K562 (cell line): ENCODE data around the gene PLEKHG4B. TPM values are rescaled to one million over a fixed set of nuclear protein-coding genes. Genes with fewer than 3 reads are reported as not detected.

Experiments used
- ATAC-seq: fragments of 200-7000 bp; cut with Tn5 transposase; 3 replicates; pipeline ENCODE4 v1.9.1; 2020; ENCODE audit warnings: moderate library complexity
- BruUV-seq: library from RNA; stranded (reverse); fragments of 400-500 nt; replicated peaks from 2 replicates; lab custom pipeline; 2021; lab: Mats Ljungman, UMichigan
- CTCF ChIA-PET: fragments of 300-600 bp; formaldehyde crosslinking; extraction: SDS; loops from one replicate; lab custom pipeline; 2021; ENCODE audit warnings: low intra/inter-chr PET ratio; lab: Yijun Ruan, JAX
- POLR2A ChIA-PET: fragments of 300-600, 350-650 bp; sonication (Branson Sonifier 250); formaldehyde crosslinking; extraction: SDS; loops from one replicate; lab custom pipeline; 2021; ENCODE audit warnings: antibody characterized with exemption, inconsistent platforms; lab: Yijun Ruan, JAX
- DNase-seq, 4 experiments: peaks; one replicate each; pipeline versions ENCODE4 v3.0.0 to v3.0.0-alpha.2; 2011 to 2018; ENCODE audit warnings: low spot score in 3 of 4, mixed read lengths in 3 of 4; ENCODE audit errors: extremely low read depth in 1 of 4
- FAIRE-seq: peaks from 2 replicates; lab custom pipeline; 2011; peaks lifted over from hg19 to GRCh38; lab: Jason Lieb, UNC
- H2AFZ ChIP-seq: 2 replicates; pipeline ENCODE4 v1.6.0; 2011; ENCODE audit warnings: low read depth, low read length, control low read depth, inconsistent platforms
- H3K27ac ChIP-seq: fragments of 200-600 bp; 3 replicates; pipeline ENCODE4 v1.8.0; 2011; ENCODE audit warnings: low read depth, mild to moderate bottlenecking, control low read depth, inconsistent platforms, low read length, moderate library complexity, mixed read lengths; ENCODE audit errors: extremely low read depth
- H3K27me3 ChIP-seq, 2 experiments: fragments of 300-600 bp in 1 of 2; 2 replicates in 1 of 2; 3 replicates in 1 of 2; pipeline versions ENCODE4 v1.6.0 to v1.8.0; 2011; ENCODE audit warnings: inconsistent platforms in 2 of 2, low read length in 2 of 2, mild to moderate bottlenecking in 1 of 2, mixed read lengths in 1 of 2, moderate library complexity in 1 of 2; ENCODE audit not compliant: control insufficient read depth in 2 of 2, insufficient read depth in 2 of 2
- H3K36me3 ChIP-seq: fragments of 300-600 bp; 3 replicates; pipeline ENCODE4 v1.8.0; 2011; ENCODE audit warnings: mild to moderate bottlenecking, low read length, inconsistent platforms; ENCODE audit not compliant: control insufficient read depth, insufficient read depth
- H3K4me1 ChIP-seq, 2 experiments: fragments of 200-600 bp in 1 of 2; replicated peaks in 1 of 2; 2 replicates in 1 of 2; 3 replicates in 1 of 2; pipeline versions ENCODE4 v1.5.1 to v1.8.0; 2011; ENCODE audit warnings: inconsistent platforms in 2 of 2, low read length in 2 of 2, mild to moderate bottlenecking in 1 of 2, mixed read lengths in 1 of 2, moderate library complexity in 1 of 2; ENCODE audit not compliant: control insufficient read depth in 2 of 2, insufficient read depth in 2 of 2
- H3K4me2 ChIP-seq: 2 replicates; pipeline ENCODE4 v1.6.1; 2011; ENCODE audit warnings: low read length, control low read depth, inconsistent platforms, mixed read lengths; ENCODE audit not compliant: insufficient read depth
- H3K4me3 ChIP-seq: fragments of 200-600 bp; sonication (generic), shearing (Covaris generic); 2 replicates; pipeline ENCODE4 v1.5.1; 2016; ENCODE audit warnings: control low read depth, inconsistent platforms
- H3K79me2 ChIP-seq: fragments of 200-600 bp; 3 replicates; pipeline ENCODE4 v1.8.0; 2011; ENCODE audit warnings: low read length, inconsistent platforms; ENCODE audit not compliant: control insufficient read depth, insufficient read depth
- H3K9ac ChIP-seq, 2 experiments: 2 replicates each; pipeline versions ENCODE4 v1.6.0 to v1.6.1; 2011; ENCODE audit warnings: low read depth in 2 of 2, low read length in 2 of 2, control low read depth in 1 of 2, inconsistent platforms in 1 of 2, mild to moderate bottlenecking in 1 of 2, mixed read lengths in 1 of 2; ENCODE audit not compliant: insufficient read depth in 1 of 2
- H3K9me1 ChIP-seq: one replicate; pipeline ENCODE4 v1.6.0; 2011; ENCODE audit warnings: inconsistent platforms, mild to moderate bottlenecking, low read length, moderate library complexity; ENCODE audit not compliant: control insufficient read depth, insufficient read depth
- H3K9me3 ChIP-seq: replicated peaks from 2 replicates; pipeline ENCODE4 v1.5.1; 2011; ENCODE audit warnings: low read depth, low read length, inconsistent platforms; ENCODE audit not compliant: control insufficient read depth, insufficient read depth
- H4K20me1 ChIP-seq: replicated peaks from 2 replicates; pipeline ENCODE4 v1.6.1; 2011; ENCODE audit warnings: low read length, inconsistent platforms, mixed read lengths; ENCODE audit not compliant: control insufficient read depth, insufficient read depth
- ASH1L ChIP-seq: fragments of 450-650 bp; IDR thresholded peaks from 2 replicates; pipeline ENCODE4 v1.6.1; 2018; ENCODE audit warnings: borderline replicate concordance, mild to moderate bottlenecking, low read depth; ENCODE audit not compliant: partially characterized antibody
- CBFA2T3 ChIP-seq: fragments of 450-650 bp; IDR thresholded peaks from 2 replicates; pipeline ENCODE4 v1.6.1; 2017
- HLTF ChIP-seq: fragments of 450-650 bp; IDR thresholded peaks from 2 replicates; pipeline ENCODE4 v1.6.1; 2016
- KLF16 ChIP-seq: IDR thresholded peaks from 2 replicates; pipeline ENCODE4 v1.6.1; 2016; ENCODE audit warnings: antibody characterized with exemption
- NFYB ChIP-seq: IDR thresholded peaks from 2 replicates; pipeline ENCODE4 v1.6.1; 2011; ENCODE audit warnings: mild to moderate bottlenecking, moderate library complexity; ENCODE audit not compliant: insufficient read length; ENCODE audit errors: extremely low read depth
- SMARCA5 ChIP-seq: fragments of 450-650 bp; IDR thresholded peaks from 2 replicates; pipeline ENCODE4 v1.6.1; 2016
- ZNF445 ChIP-seq: fragments of 250-450 bp; sonication (Bioruptor Pico); IDR thresholded peaks from 2 replicates; pipeline ENCODE4 v1.4.0; 2020; ENCODE audit warnings: low read depth, mild to moderate bottlenecking, moderate library complexity
- ZNF668 ChIP-seq: fragments of 250-450 bp; sonication (Bioruptor Pico); IDR thresholded peaks from 2 replicates; pipeline ENCODE4 v1.8.0; 2022; ENCODE audit warnings: mild to moderate bottlenecking, inconsistent platforms
- ZSCAN29 ChIP-seq: fragments of 450-650 bp; IDR thresholded peaks from 2 replicates; pipeline ENCODE4 v1.6.1; 2017
- WGBS: fragments of 100-300 bp; shearing (Covaris generic); methylation state at CpG from one replicate; pipeline ENCODE4 v1.1.6; 2016; ENCODE audit warnings: low coverage, mixed read lengths; ENCODE audit not compliant: insufficient coverage; ENCODE audit errors: missing lambda C conversion rate; 5-methylcytosine and 5-hydroxymethylcytosine counted together
- in situ Hi-C: fragments of 300-500 bp; cut with MboI; formaldehyde crosslinking; loops from 4 replicates; pipeline ENCODE4 v1.15.0; 2018; ENCODE audit warnings: inconsistent platforms, mixed read lengths
- intact Hi-C: fragments of 100-400 bp; cut with micrococcal nuclease; formaldehyde crosslinking; loops from 2 replicates; pipeline ENCODE4 v1.14.2; 2022
- polyA plus RNA-seq, 8 experiments: library from polyadenylated mRNA; depleted of rRNA in 4 of 8; stranded (reverse) in 5 of 8; unstranded in 3 of 8; fragments of >200 nt; fragmentation: Nextera tagmentation in 2 of 8; fragmentation: Illumina TruSeq in 1 of 8; extraction: Ambion mirVana in 2 of 8; extraction: Trizol in 1 of 8; gene quantifications; 2 replicates each; pipeline versions ENCODE4 v1.2.1 to v1.2.3, GENCODE V29; 2011 to 2014; ENCODE audit warnings: inconsistent platforms in 1 of 8, missing spikeins in 1 of 8
- total RNA-seq, 7 experiments: library from RNA; depleted of rRNA in 6 of 7; stranded (reverse); fragments of >200 nt in 6 of 7; fragmentation: Illumina TruSeq in 2 of 7; extraction: Trizol in 2 of 7; gene quantifications; 2 replicates each; pipeline versions ENCODE4 v1.2.1 to v1.2.3, GENCODE V29; 2011 to 2021; ENCODE audit warnings: low replicate concordance in 1 of 7
- TF ChIP-seq, protein P1 (sequence below), 2 experiments: fragments of 250-450 bp in 1 of 2; fragments of 450-650 bp in 1 of 2; sonication (Bioruptor Pico) in 1 of 2; IDR thresholded peaks; 2 replicates each; pipeline versions ENCODE4 v1.6.1 to v1.8.0; 2016 to 2021; ENCODE audit warnings: mild to moderate bottlenecking in 2 of 2, moderate library complexity in 2 of 2, missing compliant biosample characterization in 1 of 2, missing genetic modification characterization in 1 of 2
- TF ChIP-seq, protein P2 (sequence below): fragments of 450-650 bp; IDR thresholded peaks from 2 replicates; pipeline ENCODE4 v1.6.1; 2018; ENCODE audit warnings: mild to moderate bottlenecking, low read depth; ENCODE audit not compliant: partially characterized antibody

Gene PLEKHG4B
- total and polyA plus RNA-seq, 9 of the 15 experiments (the other 6 are each of a cell fraction or from before 2014, with no cell fraction given), result 0.02 TPM; not detected in 8

DNA sequence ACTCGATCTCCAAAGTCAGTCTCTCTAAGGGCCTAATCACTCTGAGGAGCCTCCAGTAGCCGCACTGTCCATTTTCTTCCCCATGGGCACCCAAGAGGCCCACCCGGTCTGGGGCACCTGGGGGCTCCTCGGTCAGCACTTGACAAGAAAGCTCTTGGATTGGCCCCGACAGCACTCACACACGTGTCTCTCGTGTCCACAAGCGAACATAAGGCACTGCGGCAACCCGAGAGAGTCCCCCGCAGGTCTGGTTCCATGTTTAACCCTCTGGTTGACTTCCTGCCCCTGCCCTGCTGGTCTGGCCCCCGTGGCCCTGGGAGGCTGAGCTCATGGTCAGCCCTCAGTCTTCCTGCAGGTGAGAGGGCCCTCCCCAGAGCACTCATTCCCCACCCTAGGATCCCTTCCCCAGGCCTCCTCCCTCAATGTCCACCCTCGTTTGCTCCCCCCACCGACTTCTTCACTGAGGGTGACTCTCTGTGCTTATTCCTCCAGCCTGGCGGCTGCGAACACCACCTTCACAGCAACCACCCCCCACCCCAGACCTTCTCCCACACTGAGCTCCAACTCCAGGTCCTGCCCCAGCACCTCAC is 83.0 kb downstream of the PLEKHG4B start (continued):
- TF ChIP-seq ZSCAN29 (no peak), HLTF (no peak), ASH1L (no peak)
- TF ChIP-seq, protein P1, sequence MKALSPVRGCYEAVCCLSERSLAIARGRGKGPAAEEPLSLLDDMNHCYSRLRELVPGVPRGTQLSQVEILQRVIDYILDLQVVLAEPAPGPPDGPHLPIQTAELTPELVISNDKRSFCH (CRISPR knock-in tag; IDR thresholded peaks at IDR 0.05), result no peak
- TF ChIP-seq, protein P1 (tag; IDR thresholded peaks at IDR 0.05), result no peak
- TF ChIP-seq, protein P2, sequence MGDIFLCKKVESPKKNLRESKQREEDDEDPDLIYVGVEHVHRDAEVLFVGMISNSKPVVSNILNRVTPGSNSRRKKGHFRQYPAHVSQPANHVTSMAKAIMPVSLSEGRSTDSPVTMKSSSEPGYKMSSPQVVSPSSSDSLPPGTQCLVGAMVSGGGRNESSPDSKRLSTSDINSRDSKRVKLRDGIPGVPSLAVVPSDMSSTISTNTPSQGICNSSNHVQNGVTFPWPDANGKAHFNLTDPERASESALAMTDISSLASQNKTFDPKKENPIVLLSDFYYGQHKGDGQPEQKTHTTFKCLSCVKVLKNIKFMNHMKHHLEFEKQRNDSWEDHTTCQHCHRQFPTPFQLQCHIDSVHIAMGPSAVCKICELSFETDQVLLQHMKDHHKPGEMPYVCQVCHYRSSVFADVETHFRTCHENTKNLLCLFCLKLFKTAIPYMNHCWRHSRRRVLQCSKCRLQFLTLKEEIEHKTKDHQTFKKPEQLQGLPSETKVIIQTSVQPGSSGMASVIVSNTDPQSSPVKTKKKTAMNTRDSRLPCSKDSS, result no peak

DNA sequence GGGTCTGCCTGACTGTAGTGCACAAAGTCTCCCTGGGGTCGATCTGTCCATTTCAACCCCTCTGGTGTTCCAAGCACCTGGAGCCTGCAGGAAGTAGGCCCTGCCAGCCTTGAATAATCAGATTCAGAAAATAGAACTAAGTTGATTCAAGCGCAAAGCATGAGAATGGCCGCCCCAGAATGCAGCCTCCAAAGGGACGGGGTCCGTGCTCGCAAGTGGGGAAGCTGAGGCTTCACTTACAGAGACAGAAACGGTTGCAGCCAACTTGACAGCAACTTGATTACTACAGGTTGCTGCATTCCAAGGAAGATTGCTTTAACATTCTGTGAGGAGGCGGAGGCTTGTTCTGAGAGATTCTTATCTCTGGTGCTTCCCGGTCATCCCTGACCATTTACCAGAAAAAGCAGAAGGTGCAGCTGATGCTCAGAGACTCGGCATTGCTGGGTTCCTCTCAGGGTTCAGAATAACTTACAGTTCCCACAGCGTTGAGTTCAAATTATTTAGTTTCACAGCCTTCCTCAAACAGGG is 84.4 kb downstream of the PLEKHG4B start:
- in situ Hi-C loops, result no loop called here
- peaks cover 0 to 7% of the 10 kb centered on the region in 2 experiments; a peak in 1 of 5 replicates for H3K4me1 ChIP-seq

More for the DNA sequence above, 84.4 kb downstream of the PLEKHG4B start:
- H2AFZ ChIP-seq, result no peak overlapping the region
- H3K27ac ChIP-seq, result no peak overlapping the region
- peaks cover 16% of the 10 kb centered on the region for H4K20me1 ChIP-seq
- no peak for TF ChIP-seq KLF16
- TF ChIP-seq ZNF668, result no peak
- no peak for TF ChIP-seq CBFA2T3
- TF ChIP-seq ZNF445 (CRISPR knock-in tag), result no peak
- TF ChIP-seq SMARCA5, result no peak
- TF ChIP-seq NFYB, result no peak
- no peaks in the 10 kb centered on the region for H3K36me3 ChIP-seq
- peak; percentile 29 for FAIRE-seq
- no TSS peak for BruUV-seq
- CTCF ChIA-PET, result no interaction called here
- H3K9me3 ChIP-seq, result no peaks in the 10 kb centered on the region
- no peak for ATAC-seq
- POLR2A ChIA-PET, result interaction anchor here (0.6 kb wide), 1 partner anchor 1790 kb away, joined by 3 read pairs; no protein-coding TSS in a partner anchor
- H3K79me2 ChIP-seq, result no peaks in the 10 kb centered on the region
- intact Hi-C loops, result no loop called here
- peaks cover 4% of the 10 kb centered on the region for H3K9me1 ChIP-seq
- no peak overlapping the region for H3K4me3 ChIP-seq
- no peak for DNase-seq
- no peak overlapping the region for H3K4me2 ChIP-seq
- WGBS, result 3% methylated on average over 11 of the region's 11 CpGs
- peaks cover 74 to 80% of the 10 kb centered on the region in 2 experiments for H3K27me3 ChIP-seq
- H3K9ac ChIP-seq, result no peak overlapping the region
